NCI-H1930 (cell line): ENCODE data around the gene MGST3.
A peak's percentile ranks its signal among the peaks of the same experiment; 100 is the strongest.
"Not testable (repeated sequence)": the region's sequence is repeated elsewhere in the genome, so short reads cannot be mapped to it uniquely, and the experiment has no call there.

Experiments
- DNase-seq, 2 experiments: peaks; one replicate each; lab custom pipeline; 2025; lab: John Stamatoyannopoulos, UW

The MGST3 gene

DNA sequence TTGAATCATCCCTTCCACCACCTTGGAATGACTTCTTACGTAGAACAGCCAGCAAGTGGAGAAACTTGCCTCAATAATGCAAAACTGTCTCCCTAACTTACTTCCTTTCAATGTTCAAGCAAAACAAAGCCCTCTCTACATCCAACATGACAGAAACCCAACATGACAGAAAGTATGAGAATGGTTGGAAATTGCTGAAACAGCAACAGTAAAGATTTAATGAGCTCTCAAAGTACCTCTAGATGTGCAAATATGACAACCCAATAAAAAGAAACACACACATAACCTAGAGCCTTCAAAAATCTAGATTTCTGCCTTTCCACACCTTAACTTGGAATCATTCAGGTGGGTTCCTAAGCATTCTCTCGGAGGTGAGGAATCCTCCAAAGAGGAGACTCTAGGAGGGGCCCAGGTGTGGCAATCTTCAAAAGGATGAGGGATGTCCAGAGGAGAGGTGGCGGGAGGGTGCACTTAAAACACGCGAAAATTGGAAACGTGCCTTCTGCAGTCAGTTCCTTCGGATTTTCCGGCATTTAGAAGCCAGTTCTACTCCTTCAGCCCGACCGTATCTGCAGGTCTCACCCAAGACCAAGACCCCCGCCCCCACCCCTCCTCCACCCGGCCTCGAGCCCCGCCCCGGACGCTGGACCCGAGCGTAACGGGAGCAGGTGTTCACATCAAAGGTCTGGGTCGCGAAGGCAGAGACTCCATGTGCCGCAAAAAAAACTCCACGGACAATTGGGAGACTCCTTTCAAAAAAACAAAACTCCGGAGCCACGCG lies 996 bp upstream of the MGST3 start:
- peak; percentile 40 to 59 for DNase-seq

DNA sequence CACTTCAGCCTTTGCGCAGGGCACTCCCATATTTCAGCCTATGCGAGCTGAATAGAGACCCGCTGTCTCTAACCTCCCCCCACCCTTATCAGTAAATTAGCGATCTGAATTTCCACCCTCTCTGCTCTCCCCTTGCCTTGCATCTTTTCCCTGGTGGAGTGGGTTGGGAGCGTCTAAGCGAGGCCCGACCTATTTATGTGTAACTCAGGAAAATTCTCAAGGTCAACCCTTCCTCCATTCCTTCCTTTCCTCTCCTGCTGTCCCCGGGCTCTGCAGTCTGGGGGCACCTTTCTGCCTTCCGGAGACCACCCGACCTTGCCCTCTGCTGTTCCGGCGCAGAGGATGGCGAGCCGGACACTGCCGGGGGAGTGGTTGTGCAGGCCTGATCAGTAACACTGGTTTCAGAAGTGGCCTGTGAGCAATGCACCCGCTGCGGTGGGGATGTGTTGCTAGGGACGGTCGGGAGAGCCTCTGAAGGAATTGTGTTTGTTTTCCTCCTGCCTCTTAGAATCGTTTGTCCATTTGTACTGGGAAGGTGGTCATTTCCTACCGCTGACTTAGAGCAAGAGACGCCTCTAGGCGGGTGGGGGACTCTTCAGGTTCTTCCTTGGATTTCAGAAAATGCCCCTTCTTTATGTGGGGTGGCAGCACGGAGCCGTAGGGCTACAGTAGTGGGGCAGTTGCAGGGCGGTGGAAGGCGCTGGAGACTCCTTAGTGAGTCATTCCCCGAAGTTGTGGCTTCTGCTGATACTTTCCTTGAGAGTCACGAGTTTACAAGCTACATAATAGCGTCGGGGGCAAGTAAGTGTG lies 513 bp downstream of the MGST3 start:
- DNase-seq, result peak in 1 of 2 experiments; percentile 21

DNA sequence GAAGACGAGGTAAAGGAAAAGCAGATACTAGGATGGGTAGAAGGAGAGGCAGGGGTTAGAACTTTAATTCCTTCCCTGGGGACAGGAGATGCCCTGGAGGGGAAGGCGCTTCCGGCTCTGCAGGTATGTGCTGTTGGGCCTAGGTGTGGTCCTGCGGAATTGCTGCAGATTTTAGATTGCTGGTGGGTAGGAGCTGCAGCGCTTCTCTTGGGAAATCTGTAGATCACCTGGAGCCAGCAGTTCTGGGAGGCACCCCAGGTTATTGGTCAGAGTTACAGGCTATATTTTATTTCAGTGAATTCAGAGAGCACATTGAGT lies 1.1 kb downstream of the MGST3 start:
- no peak for DNase-seq

DNA sequence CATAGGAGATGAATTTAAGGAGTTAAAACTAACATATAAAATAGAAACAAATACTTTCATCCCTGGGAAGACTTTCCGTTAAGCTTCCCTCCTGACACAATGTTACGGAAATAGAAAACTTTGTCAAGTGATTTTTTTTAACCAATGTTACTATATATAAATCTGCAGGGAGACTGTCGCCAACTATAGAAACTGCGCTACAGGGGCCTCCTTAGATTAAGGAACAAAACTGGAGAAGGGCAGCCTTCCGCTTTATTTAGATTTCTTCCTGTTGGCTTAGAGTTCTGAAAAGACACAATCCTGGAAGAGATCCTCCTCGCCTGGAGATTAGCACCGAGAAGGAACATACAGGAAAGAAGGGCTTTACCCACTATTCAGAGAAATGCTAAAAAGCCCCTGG lies 1.5 kb downstream of the MGST3 start:
- no peak for DNase-seq

DNA sequence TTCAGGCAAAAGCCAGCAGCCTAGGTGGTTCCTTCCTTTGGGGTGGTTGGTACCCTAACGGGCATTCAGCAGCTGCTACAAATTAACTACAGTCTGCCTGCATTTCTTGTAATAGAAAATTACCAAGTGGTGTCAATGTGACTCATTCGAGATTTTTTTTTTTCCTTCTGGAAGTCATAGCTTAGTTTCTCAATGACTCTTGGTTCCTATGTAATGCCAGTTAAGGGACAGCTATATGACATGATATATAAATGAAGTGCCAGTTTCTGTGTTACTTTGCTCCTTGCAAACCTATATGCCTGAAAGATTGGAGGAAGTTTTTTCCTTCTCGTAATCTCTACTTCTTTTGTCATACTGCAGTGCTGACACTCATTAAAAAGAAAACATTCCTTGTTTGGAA lies 2.6 kb downstream of the MGST3 start:
- DNase-seq, result no peak

DNA sequence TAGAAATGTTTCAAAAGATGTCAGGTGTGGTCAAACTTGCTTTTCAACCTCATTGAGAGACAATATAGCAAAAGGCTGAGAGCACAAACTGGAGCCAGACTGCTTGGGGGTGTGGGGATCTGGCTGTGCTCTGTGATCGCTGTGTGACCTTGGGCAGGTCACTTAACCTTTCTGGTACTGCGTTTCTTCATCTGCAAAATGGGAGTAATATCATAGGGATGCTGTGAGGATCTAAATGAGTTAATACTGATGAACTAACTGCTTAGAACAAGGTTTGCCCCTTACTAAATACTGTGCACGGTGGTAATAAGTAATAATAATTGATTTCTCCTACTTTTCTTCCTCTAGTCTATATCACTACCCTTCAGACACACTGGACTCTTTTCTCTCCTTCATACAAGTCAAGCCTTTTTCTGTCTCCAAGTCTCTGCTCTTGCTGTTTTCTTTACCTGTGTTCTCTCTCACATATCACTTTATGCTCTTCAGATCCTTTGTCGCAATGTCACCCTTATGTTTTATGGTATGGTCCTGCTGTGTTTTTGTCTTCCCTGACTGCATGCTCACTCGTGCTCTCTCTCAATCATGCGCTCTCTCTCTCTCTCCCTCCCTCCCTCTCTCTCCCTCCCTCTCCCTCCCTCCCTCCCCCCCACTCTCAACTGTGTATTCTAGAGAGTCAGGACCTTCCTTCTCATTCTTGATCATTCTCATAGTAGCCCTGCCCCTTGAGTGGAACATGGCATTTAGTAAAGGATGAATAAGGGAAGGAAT lies 3.3 kb downstream of the MGST3 start:
- DNase-seq, result no peak

DNA sequence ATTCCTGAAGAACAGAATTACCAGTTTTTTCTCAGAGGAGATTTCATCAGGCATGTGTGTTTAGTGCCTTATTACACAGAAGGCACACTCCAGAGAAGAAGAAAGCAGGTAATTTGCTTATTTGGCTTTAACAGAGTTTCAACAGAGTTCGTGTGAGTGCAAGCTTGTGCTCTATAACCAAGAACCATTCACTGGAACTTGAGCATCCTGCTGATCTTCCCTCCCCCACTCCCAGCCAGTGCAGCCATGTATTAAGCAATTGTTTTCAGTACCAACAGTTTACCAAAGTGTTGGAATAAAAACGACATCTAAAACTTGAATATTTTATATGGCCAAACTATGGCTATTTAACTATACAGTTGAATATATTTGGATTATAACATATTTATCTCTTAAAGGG lies 4.3 kb downstream of the MGST3 start:
- DNase-seq, result no peak

DNA sequence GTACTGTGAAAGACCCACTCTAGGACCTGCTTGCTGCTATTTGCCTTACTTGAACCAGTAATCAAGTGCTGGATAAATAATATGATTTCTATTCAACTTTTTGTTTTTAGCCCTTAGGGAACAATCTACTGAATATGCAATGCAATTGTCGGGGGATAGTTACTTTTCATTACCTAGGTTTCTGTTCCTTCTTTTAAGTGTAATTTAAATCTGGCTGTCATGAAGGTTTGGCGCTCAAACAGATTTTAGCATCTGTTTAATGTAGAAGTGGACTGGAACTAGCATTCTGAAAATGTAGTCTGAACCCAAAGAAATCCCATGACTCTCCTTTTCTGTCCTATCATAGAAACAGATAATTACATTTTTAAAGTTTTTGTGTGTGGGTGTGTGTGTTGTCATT lies 4.8 kb downstream of the MGST3 start:
- no peak for DNase-seq

DNA sequence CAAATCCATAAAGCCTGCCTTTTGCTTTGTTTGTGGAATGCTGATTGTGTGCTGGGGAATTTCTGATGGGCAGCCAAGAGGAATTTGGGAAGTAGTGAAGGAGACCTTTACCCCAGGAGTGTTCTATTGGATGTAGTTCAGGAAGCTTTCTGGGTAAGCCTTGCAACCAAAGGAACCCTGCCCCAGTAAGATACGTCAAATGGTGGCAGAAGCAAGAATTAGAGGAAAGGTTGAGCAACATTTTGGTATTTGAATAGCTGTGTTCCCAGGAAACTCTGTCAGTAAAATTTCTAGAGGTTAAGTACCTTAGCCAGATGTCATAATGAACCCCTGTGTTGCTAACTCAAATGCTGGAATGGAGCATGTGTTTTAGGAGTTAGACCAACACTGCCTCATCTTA lies 6.4 kb downstream of the MGST3 start:
- DNase-seq, result no peak

DNA sequence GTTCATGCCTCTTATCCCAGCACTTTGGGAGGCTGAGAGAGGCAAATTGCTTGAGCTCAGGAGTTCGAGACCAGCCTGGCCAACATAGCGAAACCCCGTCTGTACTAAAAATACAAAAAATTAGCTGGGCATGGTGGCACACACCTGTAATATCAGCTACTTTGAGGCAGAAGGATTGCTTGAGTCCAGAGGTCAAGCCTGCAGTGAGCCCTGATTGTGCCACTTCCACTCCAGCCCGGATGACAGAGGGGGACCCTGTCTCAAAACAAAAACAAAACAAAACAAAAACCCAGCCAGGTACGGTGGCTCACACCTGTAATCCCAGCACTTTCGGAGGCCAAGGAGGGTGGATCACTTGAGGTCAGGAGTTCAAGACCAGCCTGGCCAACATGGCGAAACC lies 7.2 kb downstream of the MGST3 start:
- not testable (repeated sequence) for DNase-seq

DNA sequence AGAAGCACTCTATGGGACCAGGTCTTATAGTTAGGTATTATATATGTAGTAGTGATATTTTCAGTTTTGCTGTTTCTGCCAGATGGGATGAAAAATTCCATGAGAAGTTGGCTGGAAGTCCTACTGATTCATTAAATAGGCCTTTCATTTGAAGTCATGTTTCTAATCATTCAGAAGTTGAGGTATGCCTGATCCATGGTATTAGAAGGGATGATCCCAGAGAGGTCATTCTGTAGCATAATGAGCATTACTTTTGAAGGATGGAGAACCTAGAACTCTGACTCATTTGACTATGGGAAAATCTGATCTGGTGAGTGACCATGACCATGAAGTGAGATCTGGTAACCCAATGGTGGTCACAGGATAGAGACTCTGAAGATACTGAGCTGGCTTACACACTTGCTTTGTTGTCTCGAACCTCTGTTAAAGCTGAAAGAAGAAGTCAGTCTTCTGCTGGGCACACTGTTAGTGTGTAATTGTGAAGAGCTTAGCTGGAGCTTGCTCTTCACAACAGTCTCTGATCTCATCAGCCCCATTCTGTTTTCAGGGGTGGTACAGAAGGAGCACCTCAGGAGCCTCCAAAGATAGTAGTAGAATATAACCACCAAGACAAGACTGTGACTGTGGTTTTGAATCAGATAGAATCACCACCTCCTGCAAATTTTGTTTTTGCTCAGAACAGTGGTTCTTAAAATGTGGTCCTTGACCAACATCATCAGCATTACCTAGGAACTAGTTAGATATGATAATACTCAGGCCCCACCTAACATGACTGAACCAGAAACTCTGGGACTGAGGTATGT lies 9.0 kb downstream of the MGST3 start:
- no peak for DNase-seq

DNA sequence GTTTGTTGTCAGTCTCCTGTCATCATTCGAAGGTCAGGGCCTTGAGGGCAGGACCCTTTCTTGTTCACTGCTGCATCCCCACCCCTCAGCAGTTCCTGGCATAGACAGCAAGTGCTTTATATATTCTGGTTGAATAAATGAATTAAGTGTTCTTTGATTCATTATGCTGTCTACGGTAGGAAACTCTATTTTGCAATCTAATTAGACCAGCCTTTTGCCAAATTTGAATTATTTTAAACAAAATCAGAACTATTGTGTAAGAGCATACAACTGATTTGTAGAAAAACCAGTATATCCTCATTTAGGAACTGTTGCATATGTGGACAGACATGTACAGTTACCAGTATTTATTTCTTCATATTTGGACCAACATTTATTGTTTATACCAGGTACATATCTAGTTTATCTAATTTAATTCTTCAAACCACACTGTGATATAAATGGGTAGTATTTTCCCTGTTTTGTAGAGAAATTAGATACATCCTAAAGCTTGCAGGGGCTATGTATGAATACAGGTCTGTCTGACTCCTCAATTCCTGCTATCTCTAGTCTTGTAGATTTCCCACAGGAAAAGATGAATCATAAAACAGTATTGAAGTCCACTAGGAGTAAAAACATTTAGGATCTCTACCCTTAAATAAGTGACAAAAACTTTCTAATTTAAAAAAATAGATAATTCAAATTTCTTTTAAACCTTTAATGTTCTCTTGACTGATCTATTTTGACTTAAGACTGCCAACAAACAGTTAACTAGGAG lies 10.4 kb downstream of the MGST3 start:
- DNase-seq, result no peak

DNA sequence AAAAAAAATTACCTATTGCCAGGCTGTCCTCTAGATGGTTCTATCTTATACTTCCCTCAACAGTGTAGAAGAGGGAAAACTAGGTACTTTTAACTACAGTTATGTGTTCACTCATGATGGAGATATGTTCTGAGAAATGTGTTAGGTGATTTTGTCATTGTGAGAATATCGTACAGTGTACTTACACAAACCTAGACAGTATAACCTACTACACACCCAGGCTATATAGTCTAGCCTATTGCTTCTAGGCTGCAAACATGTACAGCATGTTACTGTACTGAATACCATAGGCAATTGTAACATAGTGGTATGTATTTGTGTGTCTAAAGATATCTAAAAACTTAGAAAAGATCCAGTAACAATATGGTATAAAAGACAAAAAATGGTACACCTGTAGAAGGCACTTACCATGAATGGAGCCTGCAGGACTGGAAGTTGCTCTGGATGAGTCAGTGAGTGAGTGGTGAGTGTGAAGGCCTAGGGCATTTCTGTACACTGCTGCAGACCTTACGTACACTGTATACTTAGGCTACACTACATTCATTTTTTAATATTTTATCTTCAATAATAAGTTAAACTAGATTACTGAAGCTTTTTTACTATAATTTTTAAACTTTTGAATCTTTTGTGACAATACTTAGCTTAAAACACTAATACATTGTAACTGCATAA lies 13.2 kb downstream of the MGST3 start:
- no peak for DNase-seq

DNA sequence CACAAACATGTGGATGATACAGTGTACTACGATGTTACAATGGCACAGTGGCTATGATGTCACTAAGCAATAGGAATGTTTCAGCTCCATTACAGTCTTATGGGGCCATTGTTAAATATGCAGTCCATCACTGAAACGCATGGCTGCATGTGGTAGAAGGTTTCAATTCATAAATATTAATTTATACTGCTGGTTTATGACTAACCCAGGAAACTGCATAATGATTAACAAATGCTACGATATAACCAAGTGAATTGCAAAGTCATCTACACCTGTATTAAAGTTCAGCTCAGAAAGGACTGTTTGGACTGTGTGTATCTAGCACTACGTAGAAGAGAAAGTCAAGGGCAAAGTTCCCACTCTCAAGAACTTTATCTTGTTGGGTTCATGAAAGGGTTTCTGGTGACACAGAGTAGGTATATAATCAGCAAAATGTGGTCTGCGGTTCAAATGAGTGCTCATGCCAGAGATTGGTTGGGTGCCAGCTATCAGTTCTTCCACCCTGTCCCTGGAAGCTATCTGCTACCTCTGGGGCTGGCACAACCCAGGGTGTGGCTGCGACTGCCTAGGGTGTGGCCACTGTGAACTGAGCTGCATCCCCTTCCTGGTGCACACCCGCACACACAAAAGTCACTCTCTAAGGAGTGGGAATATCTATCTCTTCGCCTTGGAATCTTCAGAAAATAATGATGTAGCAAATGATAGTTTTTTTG lies 14.8 kb downstream of the MGST3 start:
- DNase-seq, result no peak

DNA sequence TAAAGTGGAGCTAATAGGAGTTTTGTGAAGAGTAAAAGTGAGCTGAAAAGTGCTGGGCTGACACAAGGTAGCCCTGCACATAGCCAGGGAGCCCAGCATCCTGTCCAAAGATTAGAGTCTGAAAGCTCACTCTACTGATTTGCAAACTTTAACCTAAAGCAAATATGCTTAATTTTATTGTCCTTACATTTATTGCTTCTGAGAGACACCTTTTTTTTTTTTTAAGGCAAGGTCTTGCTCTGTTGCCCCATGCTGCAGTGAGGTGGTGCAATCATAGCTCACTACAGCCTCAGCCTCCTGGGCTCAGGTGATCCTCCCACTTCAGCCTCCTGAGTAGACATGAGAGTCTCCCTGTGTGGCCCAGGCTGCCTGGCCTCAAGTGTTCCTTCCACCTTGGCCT lies 16.5 kb downstream of the MGST3 start:
- DNase-seq, result no peak

DNA sequence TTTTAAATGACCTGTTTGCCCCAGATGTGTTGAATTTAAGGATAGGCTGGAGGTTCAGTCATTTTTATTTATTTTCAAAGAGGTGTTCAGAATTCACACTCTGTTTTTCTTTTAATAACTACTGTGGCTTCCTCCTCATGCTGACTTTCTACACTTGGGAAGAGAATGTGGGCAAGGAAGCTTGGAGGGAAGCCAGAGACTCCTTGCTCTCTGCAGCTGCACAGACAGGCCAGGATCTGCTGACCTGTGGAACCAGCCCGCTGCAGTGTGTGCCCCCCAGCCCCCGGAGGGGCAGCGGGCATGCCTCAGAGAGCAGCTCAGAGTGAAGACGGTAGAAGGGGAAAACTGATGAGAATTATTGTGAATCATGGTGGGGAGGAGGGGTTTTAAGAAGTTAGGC lies 16.9 kb downstream of the MGST3 start:
- DNase-seq, result no peak

DNA sequence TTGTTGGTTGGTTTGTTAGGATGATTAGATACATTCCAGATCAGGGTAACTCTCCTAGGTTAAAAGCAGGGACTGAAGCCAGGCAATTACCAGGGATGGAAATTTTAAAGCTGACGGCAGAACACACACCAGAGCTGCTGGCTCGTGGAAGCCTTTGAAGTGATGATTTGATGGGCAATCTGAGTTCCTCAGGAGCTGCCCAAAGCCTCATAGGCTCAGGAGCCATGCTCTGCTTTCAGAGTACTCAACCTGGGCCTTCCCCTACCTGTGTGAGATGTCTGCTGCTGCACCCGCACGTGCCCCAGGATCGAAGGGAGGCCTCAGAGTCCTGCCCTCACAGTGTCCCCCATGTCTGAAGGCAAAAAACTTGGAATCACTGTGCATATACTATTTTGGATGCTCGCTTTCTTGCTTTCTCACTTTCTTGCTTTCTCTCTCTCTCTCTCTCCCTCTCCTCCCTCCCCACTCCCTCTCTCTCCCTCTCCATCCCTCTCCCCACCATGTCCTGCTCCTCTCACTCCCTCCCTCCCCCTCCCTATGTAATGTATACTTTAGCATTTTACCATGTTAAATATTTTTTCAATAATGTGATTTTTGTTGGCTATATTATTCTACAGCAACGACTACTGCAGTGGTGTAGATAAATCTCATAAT lies 18.0 kb downstream of the MGST3 start:
- DNase-seq, result no peak

DNA sequence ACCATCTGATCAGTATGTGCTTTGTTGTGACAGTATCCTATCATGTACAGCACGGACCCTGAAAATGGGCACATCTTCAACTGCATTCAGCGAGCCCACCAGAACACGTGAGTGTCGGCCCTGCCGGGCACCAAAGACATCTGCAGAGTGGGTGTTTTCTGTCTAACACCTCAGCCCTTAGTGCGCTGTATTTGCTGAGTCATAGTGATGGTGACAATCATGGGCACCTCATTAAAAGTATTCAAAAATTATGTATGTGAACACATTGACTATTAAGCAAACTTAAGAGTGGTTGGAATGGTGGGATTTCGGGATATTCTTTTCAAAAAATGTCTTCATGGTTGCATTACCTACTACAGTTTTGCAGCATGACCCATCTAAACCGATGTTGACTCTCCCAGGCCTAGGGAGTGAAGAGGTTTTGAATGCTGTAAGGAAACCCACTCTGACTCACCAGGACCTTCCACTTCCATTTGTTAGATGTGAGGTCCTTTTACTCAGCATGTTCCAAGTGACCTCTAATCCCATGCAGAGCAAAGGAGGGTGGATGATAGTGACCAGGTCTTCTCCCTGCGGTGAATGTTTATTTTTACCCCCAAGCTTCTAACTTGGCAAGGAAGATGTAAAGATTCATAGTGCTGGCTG lies 20.1 kb downstream of the MGST3 start:
- no peak for DNase-seq
